IMR-90 (cell line): ENCODE measurements around the gene NBEAL1. TPM values are rescaled to one million over a fixed set of nuclear protein-coding genes. Genes with fewer than 3 reads are reported as not detected.
A peak's percentile ranks its signal among the peaks of the same experiment; 100 is the strongest.

Experiments used
- ATAC-seq: fragments of 200-7000 bp; cut with Tn5 transposase; 2 replicates; pipeline ENCODE4 v1.9.1; 2020; ENCODE audit warnings: low read depth, mild to moderate bottlenecking, moderate library complexity
- BruUV-seq: library from RNA; stranded (reverse); fragments of 400-500 nt; replicated peaks from 2 replicates; lab custom pipeline; 2021; lab: Mats Ljungman, UMichigan
- CTCF ChIA-PET: fragments of 300-600 bp; formaldehyde crosslinking; extraction: SDS; loops from one replicate; lab custom pipeline; 2021; ENCODE audit warnings: antibody characterized with exemption; lab: Yijun Ruan, JAX
- POLR2A ChIA-PET: fragments of 300-600 bp; sonication (Branson Sonifier 250); formaldehyde crosslinking; loops from one replicate; lab custom pipeline; 2022; ENCODE audit warnings: antibody characterized with exemption; ENCODE audit not compliant: unreplicated experiment; lab: Charles Lee
- DNase-seq: peaks from one replicate; pipeline ENCODE4 v3.0.0; 2013
- H2AFZ ChIP-seq: replicated peaks from 2 replicates; pipeline ENCODE3; 2013; ENCODE audit warnings: low read length, mild to moderate bottlenecking; ENCODE audit not compliant: poor library complexity
- H2AK5ac ChIP-seq: 2 replicates; pipeline ENCODE4 v1.6.1; 2013; ENCODE audit warnings: low read depth, low read length, inconsistent platforms
- H2AK9ac ChIP-seq: replicated peaks from 2 replicates; pipeline ENCODE3; 2013; ENCODE audit warnings: mild to moderate bottlenecking, low read depth, low read length, moderate library complexity; ENCODE audit not compliant: poor library complexity
- H2BK120ac ChIP-seq: 2 replicates; pipeline ENCODE4 v1.6.1; 2013; ENCODE audit warnings: low read depth, low read length, inconsistent platforms
- H2BK15ac ChIP-seq: 3 replicates; pipeline ENCODE4 v1.6.1; 2013; ENCODE audit warnings: low read depth, low read length, inconsistent platforms
- H2BK20ac ChIP-seq: 2 replicates; pipeline ENCODE4 v1.6.1; 2013; ENCODE audit warnings: low read depth, mild to moderate bottlenecking, inconsistent platforms, low read length, moderate library complexity
- H2BK5ac ChIP-seq: 2 replicates; pipeline ENCODE4 v1.6.1; 2013; ENCODE audit warnings: mild to moderate bottlenecking, low read depth, low read length, inconsistent platforms; ENCODE audit not compliant: poor library complexity, severe bottlenecking
- H3K14ac ChIP-seq: replicated peaks from 2 replicates; pipeline ENCODE4 v1.6.1; 2013; ENCODE audit warnings: low read depth, low read length, inconsistent platforms
- H3K18ac ChIP-seq: 2 replicates; pipeline ENCODE4 v1.6.1; 2013; ENCODE audit warnings: low read depth, low read length, control low read depth
- H3K23ac ChIP-seq: 2 replicates; pipeline ENCODE4 v1.6.1; 2013; ENCODE audit warnings: low read depth, low read length, inconsistent platforms
- H3K27ac ChIP-seq: 2 replicates; pipeline ENCODE4 v1.5.1; 2013; ENCODE audit warnings: mild to moderate bottlenecking, control low read depth, low read length; ENCODE audit not compliant: insufficient read depth
- H3K27me3 ChIP-seq: 2 replicates; pipeline ENCODE4 v1.6.1; 2013; ENCODE audit warnings: low read length; ENCODE audit not compliant: control insufficient read depth, insufficient read depth
- H3K36me3 ChIP-seq: 2 replicates; pipeline ENCODE4 v1.6.1; 2013; ENCODE audit warnings: low read length, mixed read lengths; ENCODE audit not compliant: control insufficient read depth, insufficient read depth
- H3K4ac ChIP-seq: 2 replicates; pipeline ENCODE4 v1.6.1; 2013; ENCODE audit warnings: low read depth, low read length, inconsistent platforms
- H3K4me1 ChIP-seq: 2 replicates; pipeline ENCODE4 v1.6.1; 2013; ENCODE audit warnings: low read length, mixed read lengths; ENCODE audit not compliant: control insufficient read depth, insufficient read depth
- H3K4me2 ChIP-seq: 2 replicates; pipeline ENCODE4 v1.6.1; 2013; ENCODE audit warnings: low read depth, mild to moderate bottlenecking, control low read depth, low read length, moderate library complexity
- H3K4me3 ChIP-seq: 2 replicates; pipeline ENCODE4 v1.5.1; 2013; ENCODE audit warnings: low read depth, mild to moderate bottlenecking, control low read depth, low read length, moderate library complexity; ENCODE audit not compliant: insufficient read depth
- H3K56ac ChIP-seq: 2 replicates; pipeline ENCODE4 v1.6.1; 2013; ENCODE audit warnings: low read length, inconsistent platforms; ENCODE audit not compliant: insufficient read depth; ENCODE audit errors: extremely low read depth
- H3K79me1 ChIP-seq, 2 experiments: 2 replicates each; pipeline ENCODE4 v1.6.1; 2013; ENCODE audit warnings: low read length in 2 of 2, inconsistent platforms in 1 of 2, low read depth in 1 of 2
- H3K9ac ChIP-seq: 2 replicates; pipeline ENCODE4 v1.6.1; 2013; ENCODE audit warnings: low read depth, low read length, control low read depth
- H3K9me1 ChIP-seq: 2 replicates; pipeline ENCODE4 v1.6.1; 2013; ENCODE audit warnings: low read length, inconsistent platforms; ENCODE audit not compliant: insufficient read depth
- H3K9me3 ChIP-seq: 2 replicates; pipeline ENCODE4 v1.6.1; 2013; ENCODE audit warnings: low read length; ENCODE audit not compliant: control insufficient read depth, insufficient read depth
- H4K20me1 ChIP-seq: 2 replicates; pipeline ENCODE4 v1.6.1; 2013; ENCODE audit warnings: low read length, inconsistent platforms; ENCODE audit not compliant: insufficient read depth
- H4K5ac ChIP-seq: 2 replicates; pipeline ENCODE4 v1.6.1; 2013; ENCODE audit warnings: mild to moderate bottlenecking, low read depth, low read length, control low read depth
- H4K8ac ChIP-seq, 2 experiments: 2 replicates each; pipeline ENCODE4 v1.6.1; 2013; ENCODE audit warnings: low read depth in 2 of 2, low read length in 2 of 2, control low read depth in 1 of 2, inconsistent platforms in 1 of 2
- H4K91ac ChIP-seq: 2 replicates; pipeline ENCODE4 v1.6.1; 2013; ENCODE audit warnings: low read depth, low read length, inconsistent platforms; ENCODE audit not compliant: insufficient read depth
- BHLHE40 ChIP-seq: fragments of 150-350 bp; IDR thresholded peaks from 2 replicates; pipeline ENCODE4 v1.6.1; 2016; ENCODE audit warnings: mild to moderate bottlenecking, low read depth, low read length
- CEBPB ChIP-seq: IDR thresholded peaks from 2 replicates; pipeline ENCODE4 v1.6.1; 2012; ENCODE audit warnings: low read depth, low read length, improper control_type of control experiment
- ELK1 ChIP-seq: fragments of 150-350 bp; IDR thresholded peaks from 2 replicates; pipeline ENCODE4 v1.6.1; 2016; ENCODE audit warnings: low read depth, mild to moderate bottlenecking, low read length, moderate library complexity, borderline replicate concordance
- RAD21 ChIP-seq: IDR thresholded peaks from 2 replicates; pipeline ENCODE4 v1.6.1; 2012; ENCODE audit warnings: low read length, improper control_type of control experiment
- WGBS, 2 experiments: methylation state at CpG; one replicate each; pipeline versions ENCODE4 v1.1.5 to v1.1.7; 2013; ENCODE audit warnings: missing lambda C conversion rate in 2 of 2; ENCODE audit not compliant: insufficient read length in 1 of 2; ENCODE audit errors: extremely low coverage in 2 of 2; 5-methylcytosine and 5-hydroxymethylcytosine counted together
- dilution Hi-C: fragments of 300-500 bp; cut with HindIII; formaldehyde crosslinking; loops from one replicate; pipeline ENCODE4 v1.14.3; 2018; ENCODE audit warnings: low sequenced_read_pairs; ENCODE audit not compliant: unreplicated experiment
- in situ Hi-C: fragments of 300-500 bp; cut with MboI; formaldehyde crosslinking; loops from 3 replicates; pipeline ENCODE4 v1.14.3; 2019; ENCODE audit warnings: low sequenced_read_pairs, inconsistent platforms, mixed read lengths
- intact Hi-C: fragments of 100-400 bp; cut with micrococcal nuclease; formaldehyde crosslinking; loops from 2 replicates; pipeline ENCODE4 v1.10.0; 2022
- polyA plus RNA-seq, 3 experiments: library from polyadenylated mRNA; depleted of rRNA; stranded (reverse); fragments of >200 nt; gene quantifications; 2 replicates each; pipeline ENCODE4 v1.2.3, GENCODE V29; 2012; ENCODE audit warnings: low replicate concordance in 1 of 3
- total RNA-seq: library from RNA; depleted of rRNA; stranded (reverse); fragments of >200 nt; gene quantifications from 2 replicates; pipeline ENCODE4 v1.2.3, GENCODE V29; 2012

The NBEAL1 gene
- total and polyA plus RNA-seq, 2 of the 4 experiments (the other 2 are of a cell fraction) = 6.4 to 38.0 TPM

GRCh38 chr2:203164311-203164935, 149.7 kb downstream of the NBEAL1 start:
- 0 out of 2 replicates have a peak overlapping the region, but pooled peaks have one; percentile 18 for H2BK120ac ChIP-seq
- TF ChIP-seq RAD21 (no peak), ELK1 (no peak), BHLHE40 (no peak), CEBPB (peak; percentile 89)
- H3K36me3 ChIP-seq = peaks cover 10% of the 10 kb centered on the region
- H2AK5ac ChIP-seq = no peak overlapping the region
- no peak overlapping the region for H4K8ac ChIP-seq
- ATAC-seq (peak; percentile 98), DNase-seq (peak; percentile 80)
- H4K20me1 ChIP-seq = peaks cover 3% of the 10 kb centered on the region; the same call in 1 of the 2 replicates
- no peak overlapping the region for H2BK5ac ChIP-seq
- in situ Hi-C loops (no loop called here), intact Hi-C loops (loop anchor here (10.0 kb wide), 1 partner anchor 60 kb away; no protein-coding TSS in a partner anchor), dilution Hi-C loops (no loop called here)
- WGBS, 2 experiments = no CpG with 5 or more reads among the region's 1 CpG
- ChIA-PET CTCF (interaction anchor here (0.6 kb wide), 2 partner anchors 9 to 305 kb away, joined by 3 read pairs; no protein-coding TSS in a partner anchor), POLR2A (interaction anchor here (0.7 kb wide), 1 partner anchor 488 kb away, joined by 4 read pairs; no protein-coding TSS in a partner anchor)
- H2BK15ac ChIP-seq = no peak overlapping the region
- no peak overlapping the region for H3K4me2 ChIP-seq
- no peaks in the 10 kb centered on the region for H3K79me1 ChIP-seq
- no peak overlapping the region for H4K5ac ChIP-seq
- peaks cover 2% of the 10 kb centered on the region; the same call in 1 of the 2 replicates for H3K9me1 ChIP-seq
- peak overlapping the region; percentile 32; the same call in 1 of the 2 replicates for H3K4ac ChIP-seq
- no peak overlapping the region for H2AK9ac ChIP-seq
- H3K27ac ChIP-seq = peak overlapping the region; percentile 30; the same call in 1 of the 2 replicates
- H4K91ac ChIP-seq = no peak overlapping the region
- H3K9ac ChIP-seq = no peak overlapping the region
- H3K4me1 ChIP-seq = peaks cover 2% of the 10 kb centered on the region; the same call in 1 of the 2 replicates
- no TSS peak for BruUV-seq
- no peaks in the 10 kb centered on the region for H3K27me3 ChIP-seq
- H3K14ac ChIP-seq = no peak overlapping the region
- no peaks in the 10 kb centered on the region for H3K9me3 ChIP-seq
- no peak overlapping the region for H3K56ac ChIP-seq
- H3K23ac ChIP-seq = no peak overlapping the region
- H2AFZ ChIP-seq = no peak overlapping the region
- no peak overlapping the region for H3K4me3 ChIP-seq
- H3K18ac ChIP-seq = no peak overlapping the region
- no peak overlapping the region for H2BK20ac ChIP-seq
